ENCODE measurements around the gene NPAS4. TPM values are rescaled to one million over a fixed set of nuclear protein-coding genes. Genes with fewer than 3 reads are reported as not detected.
A peak's percentile ranks its signal among the peaks of the same experiment; 100 is the strongest.

NPAS4 gene
- total RNA-seq, 1 experiment from 2014 or later = not detected

DNA sequence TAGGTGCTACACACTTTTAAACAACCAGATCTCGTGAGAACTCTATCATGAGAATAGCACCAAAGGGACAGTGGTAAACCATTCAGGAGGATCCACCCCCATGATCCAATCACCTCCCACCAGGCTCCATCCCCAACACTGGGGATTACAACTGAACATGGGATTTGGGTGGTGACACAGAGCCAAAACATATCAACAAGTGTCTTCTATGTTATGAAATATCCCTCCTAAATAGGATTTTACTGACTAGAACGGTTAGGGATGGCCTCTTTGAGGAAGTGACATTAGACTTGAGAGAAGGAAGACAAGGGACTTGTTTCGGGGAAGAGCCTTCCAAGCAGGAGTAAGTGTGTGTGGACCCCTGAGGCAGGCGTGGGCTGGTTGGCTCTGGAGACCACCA is 29.7 kb downstream of the NPAS4 start:
- POLR2A ChIA-PET (ENCODE audit: unreplicated experiment) = interaction anchor here (0.6 kb wide), 1 partner anchor 18 kb away, joined by 4 read pairs; no protein-coding TSS in a partner anchor
- Histone ChIP-seq H3K36me3 (ENCODE audit: low read depth) (no peaks in the 10 kb centered on the region), H3K79me2 (ENCODE audit: low read depth) (no peaks in the 10 kb centered on the region), H3K27ac (no peak overlapping the region), H3K9me3 (ENCODE audit: insufficient read depth, low read depth) (no peaks in the 10 kb centered on the region), H3K4me3 (no peak overlapping the region), H4K20me1 (ENCODE audit: insufficient read depth) (no peaks in the 10 kb centered on the region), H3F3A (ENCODE audit: insufficient read depth, low read depth) (peaks cover 21% of the 10 kb centered on the region), H3K4me2 (no peak overlapping the region), H3K9me2 (ENCODE audit: insufficient read depth) (no peaks in the 10 kb centered on the region), H3K4me1 (replicated peaks; ENCODE audit: insufficient read depth) (peaks cover 20% of the 10 kb centered on the region), H3K27me3 (ENCODE audit: insufficient read depth, low read depth) (no peaks in the 10 kb centered on the region), H2AFZ (no peak overlapping the region)
- DNase-seq = no peak
- TF ChIP-seq, protein P1, sequence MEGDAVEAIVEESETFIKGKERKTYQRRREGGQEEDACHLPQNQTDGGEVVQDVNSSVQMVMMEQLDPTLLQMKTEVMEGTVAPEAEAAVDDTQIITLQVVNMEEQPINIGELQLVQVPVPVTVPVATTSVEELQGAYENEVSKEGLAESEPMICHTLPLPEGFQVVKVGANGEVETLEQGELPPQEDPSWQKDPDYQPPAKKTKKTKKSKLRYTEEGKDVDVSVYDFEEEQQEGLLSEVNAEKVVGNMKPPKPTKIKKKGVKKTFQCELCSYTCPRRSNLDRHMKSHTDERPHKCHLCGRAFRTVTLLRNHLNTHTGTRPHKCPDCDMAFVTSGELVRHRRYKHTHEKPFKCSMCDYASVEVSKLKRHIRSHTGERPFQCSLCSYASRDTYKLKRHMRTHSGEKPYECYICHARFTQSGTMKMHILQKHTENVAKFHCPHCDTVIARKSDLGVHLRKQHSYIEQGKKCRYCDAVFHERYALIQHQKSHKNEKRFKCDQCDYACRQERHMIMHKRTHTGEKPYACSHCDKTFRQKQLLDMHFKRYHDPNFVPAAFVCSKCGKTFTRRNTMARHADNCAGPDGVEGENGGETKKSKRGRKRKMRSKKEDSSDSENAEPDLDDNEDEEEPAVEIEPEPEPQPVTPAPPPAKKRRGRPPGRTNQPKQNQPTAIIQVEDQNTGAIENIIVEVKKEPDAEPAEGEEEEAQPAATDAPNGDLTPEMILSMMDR (conservative IDR thresholded peaks at IDR 0.05) = no peak
- TF ChIP-seq EZH2 (IDR thresholded peaks at IDR 0.05; ENCODE audit: low read depth) = no peak
- CTCF ChIA-PET = no interaction called here
- no TSS peak for BruUV-seq (replicated peaks)
- intact Hi-C loops (cut with micrococcal nuclease; ENCODE audit: unreplicated experiment) = no loop called here

DNA sequence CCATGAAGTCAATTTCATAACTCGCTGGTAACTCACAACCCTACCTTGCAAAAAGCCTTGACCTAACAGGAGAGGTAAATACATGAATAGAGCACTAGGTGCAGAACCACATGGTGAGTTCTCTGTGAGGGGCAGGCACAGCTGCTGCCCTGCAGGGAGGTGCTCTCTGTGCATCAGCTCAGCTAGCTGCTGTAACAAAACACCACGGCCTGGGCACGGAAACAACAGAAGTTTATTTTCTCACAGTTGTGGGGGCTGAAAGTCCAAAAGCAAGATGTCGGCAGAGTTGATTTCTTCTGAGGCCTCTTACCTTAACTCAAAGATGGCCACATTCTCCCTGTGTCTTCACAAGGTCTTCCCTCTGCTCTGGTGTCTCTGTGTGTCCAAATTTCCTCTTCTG is 30.8 kb downstream of the NPAS4 start:
- no peaks in the 10 kb centered on the region for H3K79me2 ChIP-seq (ENCODE audit: low read depth)
- H3K9me2 ChIP-seq (ENCODE audit: insufficient read depth) = no peaks in the 10 kb centered on the region
- H3K9me3 ChIP-seq (ENCODE audit: insufficient read depth, low read depth) = no peaks in the 10 kb centered on the region
- TF ChIP-seq, protein P1 (conservative IDR thresholded peaks at IDR 0.05) = no peak
- TF ChIP-seq EZH2 (IDR thresholded peaks at IDR 0.05; ENCODE audit: low read depth) = no peak
- H3K4me3 ChIP-seq = no peak overlapping the region
- DNase-seq = no peak
- no peaks in the 10 kb centered on the region for H3K36me3 ChIP-seq (ENCODE audit: low read depth)
- ChIA-PET POLR2A (ENCODE audit: unreplicated experiment) (no interaction called here), CTCF (no interaction called here)
- no peak overlapping the region for H3K27ac ChIP-seq
- H4K20me1 ChIP-seq (ENCODE audit: insufficient read depth) = no peaks in the 10 kb centered on the region
- no peak overlapping the region for H2AFZ ChIP-seq
- no peak overlapping the region for H3K4me2 ChIP-seq
- peaks cover 24% of the 10 kb centered on the region for H3F3A ChIP-seq (ENCODE audit: insufficient read depth, low read depth)
- intact Hi-C loops (cut with micrococcal nuclease; ENCODE audit: unreplicated experiment) = no loop called here
- no peaks in the 10 kb centered on the region for H3K27me3 ChIP-seq (ENCODE audit: insufficient read depth, low read depth)
- H3K4me1 ChIP-seq (replicated peaks; ENCODE audit: insufficient read depth) = peaks cover 23% of the 10 kb centered on the region
- no TSS peak for BruUV-seq (replicated peaks)

DNA sequence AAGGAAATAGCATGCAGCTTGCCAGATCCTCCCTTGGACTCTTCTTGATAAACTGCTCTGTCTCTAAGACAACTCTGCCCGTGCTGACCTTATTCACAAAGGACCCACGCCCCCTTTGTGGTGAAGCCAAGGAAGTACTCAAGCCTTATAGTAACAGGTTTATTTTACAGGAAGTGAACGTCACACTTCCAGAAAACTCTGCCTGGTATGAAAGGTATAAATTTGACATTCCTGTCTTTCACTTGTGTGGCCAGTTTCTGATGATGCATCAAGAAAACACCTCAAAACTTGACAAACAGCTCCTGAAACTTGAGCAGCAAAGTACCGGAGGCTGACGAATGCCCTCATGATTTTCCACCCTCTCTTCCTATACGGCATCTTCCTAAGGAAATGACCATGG is 33.4 kb downstream of the NPAS4 start:
- no peaks in the 10 kb centered on the region for H3K27me3 ChIP-seq (ENCODE audit: insufficient read depth, low read depth)
- no peaks in the 10 kb centered on the region for H3K79me2 ChIP-seq (ENCODE audit: low read depth)
- no peaks in the 10 kb centered on the region for H3K36me3 ChIP-seq (ENCODE audit: low read depth)
- TF ChIP-seq, protein P1 (conservative IDR thresholded peaks at IDR 0.05) = no peak
- TF ChIP-seq EZH2 (IDR thresholded peaks at IDR 0.05; ENCODE audit: low read depth) = no peak
- H3K4me3 ChIP-seq = no peak overlapping the region
- H3F3A ChIP-seq (ENCODE audit: insufficient read depth, low read depth) = peaks cover 24% of the 10 kb centered on the region
- peak overlapping the region; percentile 45 for H3K4me2 ChIP-seq
- H3K9me3 ChIP-seq (ENCODE audit: insufficient read depth, low read depth) = no peaks in the 10 kb centered on the region
- H3K9me2 ChIP-seq (ENCODE audit: insufficient read depth) = no peaks in the 10 kb centered on the region
- ChIA-PET CTCF (interaction anchor here (1.0 to 1.5 kb wide), 2 partner anchors 12 to 16 kb away, joined by 3 to 10 read pairs; partner anchors contain the start of genes MRPL11 and PELI3), POLR2A (ENCODE audit: unreplicated experiment) (interaction anchor here (0.7 kb wide), 1 partner anchor 26 kb away, joined by 5 read pairs; the partner anchor contains the start of gene DPP3)
- intact Hi-C loops (cut with micrococcal nuclease; ENCODE audit: unreplicated experiment) = loop anchor here (1.0 kb wide), 1 partner anchor 26 kb away; the partner anchor contains the start of gene DPP3
- DNase-seq = peak; percentile 58 to 98
- no peaks in the 10 kb centered on the region for H4K20me1 ChIP-seq (ENCODE audit: insufficient read depth)
- H3K4me1 ChIP-seq (replicated peaks; ENCODE audit: insufficient read depth) = peaks cover 23% of the 10 kb centered on the region
- peak overlapping the region; percentile 65 for H3K27ac ChIP-seq
- no peak overlapping the region for H2AFZ ChIP-seq
- BruUV-seq (replicated peaks) = no TSS peak

Measured in PC-9 (cell line).